ENCODE results near the gene SRPK2. TPM values are rescaled to one million over a fixed set of nuclear protein-coding genes. Genes with fewer than 3 reads are reported as not detected.

The SRPK2 gene
- total RNA-seq, 1 donor from 2014 or later = 26.7 TPM

DNA sequence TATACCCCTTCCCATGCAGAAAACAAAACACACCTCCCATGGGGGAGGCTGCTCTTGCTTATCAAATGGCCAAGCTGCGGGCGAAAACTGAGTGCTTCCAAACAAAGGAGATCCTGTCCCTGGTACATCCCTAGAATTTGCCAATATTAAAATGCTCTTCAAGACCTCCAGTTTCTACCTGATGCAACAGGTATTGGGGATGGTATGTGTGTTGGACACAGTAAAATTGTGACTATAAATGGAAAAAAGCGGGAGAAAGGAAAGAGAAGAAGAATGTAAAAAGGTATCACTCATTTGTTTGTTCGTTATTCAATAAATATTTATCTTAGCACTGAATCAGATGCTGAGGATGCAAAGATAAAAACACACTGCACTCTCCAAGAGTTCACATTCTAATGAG is 250.8 kb downstream of the SRPK2 start:
- TF ChIP-seq, protein P1, sequence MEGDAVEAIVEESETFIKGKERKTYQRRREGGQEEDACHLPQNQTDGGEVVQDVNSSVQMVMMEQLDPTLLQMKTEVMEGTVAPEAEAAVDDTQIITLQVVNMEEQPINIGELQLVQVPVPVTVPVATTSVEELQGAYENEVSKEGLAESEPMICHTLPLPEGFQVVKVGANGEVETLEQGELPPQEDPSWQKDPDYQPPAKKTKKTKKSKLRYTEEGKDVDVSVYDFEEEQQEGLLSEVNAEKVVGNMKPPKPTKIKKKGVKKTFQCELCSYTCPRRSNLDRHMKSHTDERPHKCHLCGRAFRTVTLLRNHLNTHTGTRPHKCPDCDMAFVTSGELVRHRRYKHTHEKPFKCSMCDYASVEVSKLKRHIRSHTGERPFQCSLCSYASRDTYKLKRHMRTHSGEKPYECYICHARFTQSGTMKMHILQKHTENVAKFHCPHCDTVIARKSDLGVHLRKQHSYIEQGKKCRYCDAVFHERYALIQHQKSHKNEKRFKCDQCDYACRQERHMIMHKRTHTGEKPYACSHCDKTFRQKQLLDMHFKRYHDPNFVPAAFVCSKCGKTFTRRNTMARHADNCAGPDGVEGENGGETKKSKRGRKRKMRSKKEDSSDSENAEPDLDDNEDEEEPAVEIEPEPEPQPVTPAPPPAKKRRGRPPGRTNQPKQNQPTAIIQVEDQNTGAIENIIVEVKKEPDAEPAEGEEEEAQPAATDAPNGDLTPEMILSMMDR (conservative IDR thresholded peaks at IDR 0.05; ENCODE audit: low read depth, low read length) = no peak
- DNase-seq (ENCODE audit: low read depth) = no peak
- H3K4me3 ChIP-seq (ENCODE audit: low read depth, low read length) = no peak overlapping the region

DNA sequence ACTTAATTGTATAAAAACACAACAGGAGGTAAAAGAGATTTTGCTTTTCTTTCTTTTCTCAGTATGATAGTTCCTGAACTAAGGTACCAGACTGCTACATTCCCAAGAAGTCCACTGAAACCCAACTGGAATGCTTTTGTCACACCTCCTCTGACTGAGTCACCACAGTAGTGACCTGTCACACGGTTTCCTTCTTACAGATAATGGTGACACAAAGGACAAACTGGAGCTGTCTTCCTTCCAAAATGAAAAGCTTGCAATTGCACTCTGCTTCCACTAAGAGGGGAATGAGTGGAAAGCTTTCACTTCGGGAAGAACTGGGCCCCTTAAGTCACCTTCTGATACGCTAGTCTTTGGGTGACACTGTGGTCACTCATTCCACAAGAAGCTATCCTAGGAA is 252.5 kb downstream of the SRPK2 start:
- TF ChIP-seq, protein P1 (conservative IDR thresholded peaks at IDR 0.05; ENCODE audit: low read depth, low read length) = peak; percentile 27
- no peak for DNase-seq (ENCODE audit: low read depth)
- H3K4me3 ChIP-seq (ENCODE audit: low read depth, low read length) = no peak overlapping the region

DNA sequence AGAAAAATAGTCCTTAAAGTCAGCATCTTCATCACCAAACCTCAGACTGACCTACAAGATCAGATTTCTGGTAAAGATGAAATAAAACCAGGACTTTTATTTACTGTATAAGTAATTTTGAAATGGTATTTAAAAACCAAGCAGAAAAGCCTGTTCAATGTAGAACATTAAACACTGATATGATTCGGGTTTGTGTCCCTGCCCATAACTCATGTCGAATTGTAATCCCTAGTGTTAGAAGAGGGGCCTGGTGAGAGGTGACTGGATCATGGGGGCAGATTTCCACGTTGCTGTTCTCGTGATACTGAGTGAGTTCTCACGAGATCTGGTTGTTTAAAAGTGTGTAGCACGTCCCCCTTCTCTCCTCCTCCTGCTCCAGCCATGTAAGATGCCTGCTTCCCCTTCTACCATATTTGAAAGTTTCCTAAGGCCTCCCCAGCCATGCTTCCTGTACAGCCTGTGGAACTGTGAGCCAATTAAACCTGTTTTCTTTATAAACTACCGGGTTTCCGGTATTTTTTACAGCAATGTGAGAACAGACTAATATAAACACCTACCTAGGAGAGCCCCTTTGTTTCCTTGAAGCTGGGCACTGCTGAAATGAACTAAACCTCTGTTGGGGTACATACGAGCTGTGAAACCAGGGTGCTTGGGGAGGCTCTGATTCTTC is 254.6 kb downstream of the SRPK2 start:
- DNase-seq (ENCODE audit: low read depth) = no peak
- TF ChIP-seq, protein P1 (conservative IDR thresholded peaks at IDR 0.05; ENCODE audit: low read depth, low read length) = no peak
- H3K4me3 ChIP-seq (ENCODE audit: low read depth, low read length) = no peak overlapping the region

DNA sequence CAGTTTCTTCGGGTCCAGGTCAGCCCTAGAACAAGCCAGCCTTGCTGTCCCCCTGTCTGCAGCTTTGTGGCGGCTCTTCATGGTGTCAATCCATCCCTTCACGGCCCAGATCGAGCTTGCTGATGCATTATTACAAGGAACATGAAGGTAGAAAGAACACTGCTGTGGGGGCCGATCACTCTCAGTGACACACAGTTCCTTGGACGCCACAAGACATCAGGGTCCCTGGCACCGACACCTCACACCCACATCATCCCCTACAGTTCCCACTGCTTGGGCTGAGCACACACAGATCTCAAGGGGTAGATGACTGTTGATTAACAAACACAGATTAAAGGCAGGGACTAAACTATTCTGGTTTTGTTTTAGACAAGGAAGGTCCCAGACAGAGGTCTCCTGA is 255.4 kb downstream of the SRPK2 start:
- TF ChIP-seq, protein P1 (conservative IDR thresholded peaks at IDR 0.05; ENCODE audit: low read depth, low read length) = no peak
- DNase-seq (ENCODE audit: low read depth) = no peak
- no peak overlapping the region for H3K4me3 ChIP-seq (ENCODE audit: low read depth, low read length)

DNA sequence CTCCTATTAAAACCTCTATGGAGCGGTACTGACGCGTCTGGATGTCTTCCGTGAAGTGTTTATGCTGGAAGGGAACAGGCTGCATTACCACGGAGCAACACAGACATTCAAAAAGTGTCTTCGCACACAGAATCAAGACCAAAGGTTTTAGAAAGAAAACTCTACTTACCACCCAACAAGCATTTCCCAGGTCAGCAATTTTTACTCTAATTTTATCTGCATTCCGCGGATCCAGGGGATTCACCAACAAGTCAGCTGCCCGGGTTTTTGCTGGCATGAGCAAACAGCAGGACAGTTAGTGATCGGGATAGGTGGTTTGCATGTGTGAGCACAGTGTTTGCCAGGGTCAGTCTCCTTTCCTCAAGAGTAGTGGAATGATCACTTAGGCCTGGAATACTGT is 255.9 kb downstream of the SRPK2 start:
- TF ChIP-seq, protein P1 (conservative IDR thresholded peaks at IDR 0.05; ENCODE audit: low read depth, low read length) = no peak
- H3K4me3 ChIP-seq (ENCODE audit: low read depth, low read length) = no peak overlapping the region
- DNase-seq (ENCODE audit: low read depth) = no peak

DNA sequence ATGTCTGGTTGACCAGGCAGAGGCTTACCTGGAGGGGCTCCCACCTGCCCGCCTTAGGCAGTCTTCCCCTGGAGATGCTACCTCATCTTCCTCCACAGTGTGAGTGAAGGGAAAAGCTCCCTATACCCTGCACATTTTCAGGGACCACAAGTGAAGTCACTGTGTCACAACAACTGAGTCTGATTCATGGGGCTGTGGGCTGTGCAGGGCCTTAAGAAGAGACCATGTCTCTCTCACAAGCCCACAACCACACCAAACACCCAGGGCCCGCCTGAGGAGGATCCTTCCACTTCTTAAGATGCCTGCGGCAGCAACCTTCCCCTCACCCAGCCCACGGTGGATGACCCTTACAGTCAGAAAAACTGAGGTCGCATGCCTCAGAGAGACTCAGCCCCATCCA is 256.4 kb downstream of the SRPK2 start:
- no peak for DNase-seq (ENCODE audit: low read depth)
- TF ChIP-seq, protein P1 (conservative IDR thresholded peaks at IDR 0.05; ENCODE audit: low read depth, low read length) = no peak
- H3K4me3 ChIP-seq (ENCODE audit: low read depth, low read length) = no peak overlapping the region

DNA sequence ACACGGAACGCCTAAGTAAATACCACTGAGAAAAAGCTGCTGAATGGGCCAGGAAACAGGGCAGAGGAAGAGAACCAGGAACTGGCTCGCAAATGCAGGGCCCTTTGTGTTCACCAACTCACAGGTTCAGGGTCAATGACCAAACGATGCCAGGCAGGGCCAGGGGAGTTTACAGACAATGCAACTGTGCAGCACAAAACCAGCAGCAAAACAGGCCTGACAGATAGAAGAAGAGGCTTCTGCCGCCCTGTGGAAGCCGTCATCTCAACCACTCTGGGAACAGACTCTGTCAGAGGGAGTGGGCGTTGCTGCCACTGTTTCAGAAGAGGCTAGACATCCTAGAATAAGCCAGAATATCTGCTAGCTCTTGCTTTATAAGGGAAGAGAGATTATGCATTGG is 256.8 kb downstream of the SRPK2 start:
- TF ChIP-seq, protein P1 (conservative IDR thresholded peaks at IDR 0.05; ENCODE audit: low read depth, low read length) = no peak
- peak; percentile 26 for DNase-seq (ENCODE audit: low read depth)

More for the DNA sequence above, 256.8 kb downstream of the SRPK2 start:
- H3K4me3 ChIP-seq (ENCODE audit: low read depth, low read length) = no peak overlapping the region

All from epithelial cell of proximal tubule (primary cell).